HepG2 (cell line): Measurements from ENCODE around the gene FKBP5. TPM values are rescaled to one million over a fixed set of nuclear protein-coding genes. Genes with fewer than 3 reads are reported as not detected.

ENCODE experiments used
- GTF2F1 ChIP-seq: fragments of 150-350 bp; IDR thresholded peaks from 2 replicates; pipeline ENCODE4 v1.6.1; 2014; ENCODE audit warnings: low read length
- KLF9 ChIP-seq: IDR thresholded peaks from 2 replicates; pipeline ENCODE4 v1.6.1; 2016; ENCODE audit warnings: low read depth
- MAF1 ChIP-seq: sonication (generic); formaldehyde crosslinking; IDR thresholded peaks from 2 replicates; pipeline ENCODE4 v1.5.0; 2020; ENCODE audit warnings: missing genetic modification reagents, borderline replicate concordance
- MYNN ChIP-seq: sonication (generic); formaldehyde crosslinking; IDR thresholded peaks from 2 replicates; pipeline ENCODE4 v1.4.0; 2020; ENCODE audit warnings: mild to moderate bottlenecking, low read depth, missing genetic modification reagents
- SETDB1 ChIP-seq: sonication (generic); formaldehyde crosslinking; IDR thresholded peaks from 2 replicates; pipeline ENCODE4 v1.5.1; 2020; ENCODE audit warnings: missing genetic modification reagents, mild to moderate bottlenecking, borderline replicate concordance
- YEATS4 ChIP-seq: sonication (generic); formaldehyde crosslinking; IDR thresholded peaks from 2 replicates; pipeline ENCODE4 v1.4.0; 2020; ENCODE audit warnings: missing genetic modification reagents, borderline replicate concordance
- ZFP41 ChIP-seq: sonication (generic); formaldehyde crosslinking; IDR thresholded peaks from 2 replicates; pipeline ENCODE4 v1.4.0; 2020; ENCODE audit warnings: mild to moderate bottlenecking, missing genetic modification reagents, borderline replicate concordance
- ZHX1 ChIP-seq: sonication (generic); formaldehyde crosslinking; IDR thresholded peaks from 2 replicates; pipeline ENCODE4 v1.8.1; 2022; ENCODE audit warnings: low read depth, mild to moderate bottlenecking, missing genetic modification reagents
- ZMYM2 ChIP-seq: sonication (generic); formaldehyde crosslinking; IDR thresholded peaks from 2 replicates; pipeline ENCODE4 v1.8.0; 2022; ENCODE audit warnings: mild to moderate bottlenecking, missing genetic modification reagents
- ZMYM3 ChIP-seq: sonication (generic); formaldehyde crosslinking; IDR thresholded peaks from 2 replicates; pipeline ENCODE4 v1.5.1; 2020; ENCODE audit warnings: mild to moderate bottlenecking, missing genetic modification reagents
- ZNF234 ChIP-seq: sonication (generic); formaldehyde crosslinking; conservative IDR thresholded peaks from 2 replicates; pipeline ENCODE4 v1.5.1; 2020; ENCODE audit warnings: mild to moderate bottlenecking, missing genetic modification reagents
- ZNF296 ChIP-seq: sonication (generic); formaldehyde crosslinking; conservative IDR thresholded peaks from 2 replicates; pipeline ENCODE4 v1.5.0; 2020; ENCODE audit warnings: mild to moderate bottlenecking, missing genetic modification reagents
- ZNF430 ChIP-seq: sonication (generic); formaldehyde crosslinking; IDR thresholded peaks from 2 replicates; pipeline ENCODE4 v1.9.0; 2021; ENCODE audit warnings: mild to moderate bottlenecking, missing genetic modification reagents
- ZNF460 ChIP-seq: sonication (generic); formaldehyde crosslinking; IDR thresholded peaks from 2 replicates; pipeline ENCODE4 v1.5.1; 2020; ENCODE audit warnings: missing genetic modification reagents, mild to moderate bottlenecking, borderline replicate concordance
- ZNF468 ChIP-seq: sonication (generic); formaldehyde crosslinking; IDR thresholded peaks from 2 replicates; pipeline ENCODE4 v1.8.0; 2022; ENCODE audit warnings: mild to moderate bottlenecking, moderate library complexity, missing genetic modification reagents
- ZNF607 ChIP-seq: sonication (generic); formaldehyde crosslinking; IDR thresholded peaks from 2 replicates; pipeline ENCODE4 v1.5.1; 2020; ENCODE audit warnings: missing genetic modification reagents, mild to moderate bottlenecking, borderline replicate concordance
- polyA plus RNA-seq, 8 experiments: library from polyadenylated mRNA; depleted of rRNA in 3 of 8; stranded (reverse) in 7 of 8; unstranded in 1 of 8; fragments of >200 nt; fragmentation: Illumina TruSeq in 4 of 8; extraction: Trizol in 4 of 8; gene quantifications; 2 replicates each; pipeline versions ENCODE4 v1.2.1 to v1.2.3, GENCODE V29; 2011 to 2016; ENCODE audit warnings: low read depth in 4 of 8, missing spikeins in 1 of 8, mixed read lengths in 1 of 8; ENCODE audit not compliant: insufficient read depth in 1 of 8
- total RNA-seq, 5 experiments: library from RNA; depleted of rRNA; stranded (reverse); fragments of >200 nt; fragmentation: Illumina TruSeq; extraction: Trizol; gene quantifications; 2 replicates each; pipeline ENCODE4 v1.2.3, GENCODE V29; 2016; ENCODE audit warnings: low read depth in 1 of 5
- TF ChIP-seq, protein P1 (sequence below): sonication (generic); formaldehyde crosslinking; IDR thresholded peaks from 2 replicates; pipeline ENCODE4 v1.5.1; 2020; ENCODE audit warnings: missing genetic modification reagents, mild to moderate bottlenecking, borderline replicate concordance
- TF ChIP-seq, protein P2 (sequence below): sonication (generic); formaldehyde crosslinking; IDR thresholded peaks from 2 replicates; pipeline ENCODE4 v1.4.0; 2020; ENCODE audit warnings: low read depth, missing genetic modification reagents
- TF ChIP-seq, protein P3 (sequence below): sonication (generic); formaldehyde crosslinking; IDR thresholded peaks from 2 replicates; pipeline ENCODE4 v1.8.1; 2023; ENCODE audit warnings: mild to moderate bottlenecking, moderate library complexity, missing genetic modification reagents

FKBP5 gene
- total and polyA plus RNA-seq, 2 of the 13 experiments (the other 11 are each of a cell fraction or from before 2014, with no cell fraction given), result 8.0 to 17.4 TPM

- TF ChIP-seq, protein P1, sequence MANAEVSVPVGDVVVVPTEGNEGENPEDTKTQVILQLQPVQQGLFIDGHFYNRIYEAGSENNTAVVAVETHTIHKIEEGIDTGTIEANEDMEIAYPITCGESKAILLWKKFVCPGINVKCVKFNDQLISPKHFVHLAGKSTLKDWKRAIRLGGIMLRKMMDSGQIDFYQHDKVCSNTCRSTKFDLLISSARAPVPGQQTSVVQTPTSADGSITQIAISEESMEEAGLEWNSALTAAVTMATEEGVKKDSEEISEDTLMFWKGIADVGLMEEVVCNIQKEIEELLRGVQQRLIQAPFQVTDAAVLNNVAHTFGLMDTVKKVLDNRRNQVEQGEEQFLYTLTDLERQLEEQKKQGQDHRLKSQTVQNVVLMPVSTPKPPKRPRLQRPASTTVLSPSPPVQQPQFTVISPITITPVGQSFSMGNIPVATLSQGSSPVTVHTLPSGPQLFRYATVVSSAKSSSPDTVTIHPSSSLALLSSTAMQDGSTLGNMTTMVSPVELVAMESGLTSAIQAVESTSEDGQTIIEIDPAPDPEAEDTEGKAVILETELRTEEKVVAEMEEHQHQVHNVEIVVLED, result 0 out of 2 replicates have a peak, but pooled peaks have one; percentile 23
- peak; percentile 90 for TF ChIP-seq ZMYM3
- no peak for TF ChIP-seq SETDB1 (CRISPR knock-in tag)
- no peak for TF ChIP-seq GTF2F1
- no peak for TF ChIP-seq KLF9
- no peak for TF ChIP-seq ZNF468 (CRISPR knock-in tag)
- 0 out of 2 replicates have a peak, but pooled peaks have one; percentile 23 for TF ChIP-seq ZNF430 (CRISPR knock-in tag)
- TF ChIP-seq, protein P2, sequence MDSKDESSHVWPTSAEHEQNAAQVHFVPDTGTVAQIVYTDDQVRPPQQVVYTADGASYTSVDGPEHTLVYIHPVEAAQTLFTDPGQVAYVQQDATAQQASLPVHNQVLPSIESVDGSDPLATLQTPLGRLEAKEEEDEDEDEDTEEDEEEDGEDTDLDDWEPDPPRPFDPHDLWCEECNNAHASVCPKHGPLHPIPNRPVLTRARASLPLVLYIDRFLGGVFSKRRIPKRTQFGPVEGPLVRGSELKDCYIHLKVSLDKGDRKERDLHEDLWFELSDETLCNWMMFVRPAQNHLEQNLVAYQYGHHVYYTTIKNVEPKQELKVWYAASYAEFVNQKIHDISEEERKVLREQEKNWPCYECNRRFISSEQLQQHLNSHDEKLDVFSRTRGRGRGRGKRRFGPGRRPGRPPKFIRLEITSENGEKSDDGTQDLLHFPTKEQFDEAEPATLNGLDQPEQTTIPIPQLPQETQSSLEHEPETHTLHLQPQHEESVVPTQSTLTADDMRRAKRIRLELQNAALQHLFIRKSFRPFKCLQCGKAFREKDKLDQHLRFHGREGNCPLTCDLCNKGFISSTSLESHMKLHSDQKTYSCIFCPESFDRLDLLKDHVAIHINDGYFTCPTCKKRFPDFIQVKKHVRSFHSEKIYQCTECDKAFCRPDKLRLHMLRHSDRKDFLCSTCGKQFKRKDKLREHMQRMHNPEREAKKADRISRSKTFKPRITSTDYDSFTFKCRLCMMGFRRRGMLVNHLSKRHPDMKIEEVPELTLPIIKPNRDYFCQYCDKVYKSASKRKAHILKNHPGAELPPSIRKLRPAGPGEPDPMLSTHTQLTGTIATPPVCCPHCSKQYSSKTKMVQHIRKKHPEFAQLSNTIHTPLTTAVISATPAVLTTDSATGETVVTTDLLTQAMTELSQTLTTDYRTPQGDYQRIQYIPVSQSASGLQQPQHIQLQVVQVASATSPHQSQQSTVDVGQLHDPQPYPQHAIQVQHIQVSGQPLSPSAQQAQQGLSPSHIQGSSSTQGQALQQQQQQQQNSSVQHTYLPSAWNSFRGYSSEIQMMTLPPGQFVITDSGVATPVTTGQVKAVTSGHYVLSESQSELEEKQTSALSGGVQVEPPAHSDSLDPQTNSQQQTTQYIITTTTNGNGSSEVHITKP (CRISPR knock-in tag), result no peak
- TF ChIP-seq ZNF607 (CRISPR knock-in tag), result no peak
- TF ChIP-seq ZNF234 (CRISPR knock-in tag), result no peak
- TF ChIP-seq, protein P3, sequence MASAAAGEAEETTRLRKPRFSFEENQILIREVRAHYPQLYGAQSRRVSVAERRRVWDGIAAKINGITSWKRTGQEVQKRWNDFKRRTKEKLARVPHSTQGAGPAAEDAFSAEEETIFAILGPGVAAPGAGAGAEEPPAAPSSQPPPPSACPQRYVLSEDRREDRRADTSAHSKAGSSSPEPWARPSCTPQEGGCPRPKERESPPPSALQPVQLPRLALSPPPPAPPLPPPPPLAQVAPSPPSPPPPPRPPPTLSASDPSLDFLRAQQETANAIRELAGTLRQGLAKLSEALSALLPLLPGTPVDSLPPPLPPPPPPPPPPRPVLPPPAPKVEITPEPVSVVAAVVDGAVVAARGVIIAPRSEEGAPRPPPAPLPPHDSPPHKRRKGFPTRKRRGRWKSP (CRISPR knock-in tag), result no peak
- no peak for TF ChIP-seq ZFP41 (CRISPR knock-in tag)
- TF ChIP-seq ZMYM2 (CRISPR knock-in tag), result peak; percentile 79
- no peak for TF ChIP-seq MAF1 (CRISPR knock-in tag)
- TF ChIP-seq ZNF460, result no peak
- no peak for TF ChIP-seq MYNN (CRISPR knock-in tag)
- no peak; the same call in 1 of the 2 replicates for TF ChIP-seq YEATS4 (CRISPR knock-in tag)
- TF ChIP-seq ZNF296, result no peak
- no peak for TF ChIP-seq ZHX1 (CRISPR knock-in tag)
These were observed 784 bp downstream of the FKBP5 start (continued) for GRCh38 chr6:35687658-35688604.
